Choroid plexus epithelial cell (primary cell): ENCODE results near the gene MARK2.
"Not testable (repeated sequence)": the region's sequence is repeated elsewhere in the genome, so short reads cannot be mapped to it uniquely, and the experiment has no call there.

Source experiments
- DNase-seq: peaks from one replicate; pipeline ENCODE4 v3.0.0-alpha.2; 2010; ENCODE audit warnings: low read depth
- H3K4me3 ChIP-seq: 2 replicates; pipeline ENCODE4 v1.5.1; 2011; ENCODE audit warnings: low read depth, mild to moderate bottlenecking, control low read depth, low read length, moderate library complexity
- TF ChIP-seq, protein P1 (sequence below): conservative IDR thresholded peaks from 2 replicates; pipeline ENCODE4 v1.5.1; 2011; ENCODE audit warnings: low read depth, mild to moderate bottlenecking, control low read depth, inconsistent platforms, low read length, moderate library complexity

Gene MARK2

DNA sequence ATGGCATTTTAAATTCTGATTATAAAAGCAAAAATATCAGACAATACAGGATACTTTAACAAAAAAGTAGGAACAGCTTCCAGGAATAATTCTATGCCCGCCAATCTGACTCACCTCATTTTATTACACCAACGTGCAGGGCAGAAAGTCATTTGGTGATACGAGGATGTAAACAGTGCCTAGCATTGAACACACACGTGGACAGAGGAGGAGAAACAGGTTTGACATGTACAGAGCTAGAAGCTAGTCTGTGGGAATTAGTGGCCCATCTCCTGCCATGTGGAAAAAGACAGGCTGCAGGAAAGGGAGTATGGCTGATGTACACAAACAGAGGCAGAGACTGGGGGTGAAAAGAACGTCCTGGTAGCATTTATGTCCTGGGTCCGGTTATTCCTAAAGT lies 34.7 kb upstream of the MARK2 start:
- TF ChIP-seq, protein P1, sequence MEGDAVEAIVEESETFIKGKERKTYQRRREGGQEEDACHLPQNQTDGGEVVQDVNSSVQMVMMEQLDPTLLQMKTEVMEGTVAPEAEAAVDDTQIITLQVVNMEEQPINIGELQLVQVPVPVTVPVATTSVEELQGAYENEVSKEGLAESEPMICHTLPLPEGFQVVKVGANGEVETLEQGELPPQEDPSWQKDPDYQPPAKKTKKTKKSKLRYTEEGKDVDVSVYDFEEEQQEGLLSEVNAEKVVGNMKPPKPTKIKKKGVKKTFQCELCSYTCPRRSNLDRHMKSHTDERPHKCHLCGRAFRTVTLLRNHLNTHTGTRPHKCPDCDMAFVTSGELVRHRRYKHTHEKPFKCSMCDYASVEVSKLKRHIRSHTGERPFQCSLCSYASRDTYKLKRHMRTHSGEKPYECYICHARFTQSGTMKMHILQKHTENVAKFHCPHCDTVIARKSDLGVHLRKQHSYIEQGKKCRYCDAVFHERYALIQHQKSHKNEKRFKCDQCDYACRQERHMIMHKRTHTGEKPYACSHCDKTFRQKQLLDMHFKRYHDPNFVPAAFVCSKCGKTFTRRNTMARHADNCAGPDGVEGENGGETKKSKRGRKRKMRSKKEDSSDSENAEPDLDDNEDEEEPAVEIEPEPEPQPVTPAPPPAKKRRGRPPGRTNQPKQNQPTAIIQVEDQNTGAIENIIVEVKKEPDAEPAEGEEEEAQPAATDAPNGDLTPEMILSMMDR: no peak
- no peak overlapping the region for H3K4me3 ChIP-seq
- DNase-seq: no peak

GRCh38 chr11:63805844-63806415 lies 33.0 kb upstream of the MARK2 start:
- TF ChIP-seq, protein P1: no peak
- no peak overlapping the region for H3K4me3 ChIP-seq
- DNase-seq: peak; percentile 30

- not testable (repeated sequence) for DNase-seq, H3K4me3 ChIP-seq
Measured at GRCh38 chr11:63810383-63810782, 28.5 kb upstream of the MARK2 start.

DNA sequence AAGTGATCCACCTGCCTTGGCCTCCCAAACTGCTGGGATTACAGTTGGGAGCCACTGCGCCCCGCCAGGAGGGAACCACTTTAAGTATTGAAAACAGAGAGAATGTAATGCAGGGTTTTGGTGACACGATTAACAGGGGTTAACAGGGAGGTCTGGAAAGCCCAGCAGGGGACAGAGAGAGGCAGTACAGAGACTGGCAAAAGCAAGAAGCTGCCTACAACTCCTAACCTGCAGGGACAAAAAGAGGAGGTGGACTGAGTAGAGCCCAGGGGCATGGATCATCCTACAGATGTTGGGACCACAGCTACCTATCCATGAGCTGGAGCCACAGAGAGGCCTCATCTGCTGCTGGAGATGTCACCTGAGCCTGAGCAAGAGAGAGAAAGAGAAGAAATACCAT lies 27.4 kb upstream of the MARK2 start:
- TF ChIP-seq, protein P1: no peak
- H3K4me3 ChIP-seq: no peak overlapping the region
- no peak for DNase-seq

GRCh38 chr11:63813035-63813562 lies 25.8 kb upstream of the MARK2 start, which contains the start of gene SPINDOC:
TSS of gene SPINDOC (plus strand) at chr11:63813456. CDS start at chr11:63813687, 231 bp downstream.
- DNase-seq: peak; percentile 58

GRCh38 chr11:63813563-63814382 lies 25.1 kb upstream of the MARK2 start:
- peak overlapping the region; percentile 92 for H3K4me3 ChIP-seq
- peak; percentile 40 for DNase-seq
- TF ChIP-seq, protein P1: no peak

More at GRCh38 chr11:63813035-63813562, 25.8 kb upstream of the MARK2 start, which contains the start of gene SPINDOC:
- H3K4me3 ChIP-seq: peak within 1 kb of the TSS; percentile 92
- TF ChIP-seq, protein P1: no peak

- TF ChIP-seq, protein P1: no peak
- peak overlapping the region; percentile 92 for H3K4me3 ChIP-seq
- DNase-seq: peak; percentile 29
Measured at GRCh38 chr11:63814383-63814736, 24.6 kb upstream of the MARK2 start.
